Measurements from ENCODE around the gene ARL14EPL. TPM values are rescaled to one million over a fixed set of nuclear protein-coding genes. Genes with fewer than 3 reads are reported as not detected.

The ARL14EPL gene
- total and polyA plus RNA-seq, 2 donors (not counting 3 experiments of a cell fraction or from before 2014, with no cell fraction given): 0.10 to 0.58 TPM

DNA sequence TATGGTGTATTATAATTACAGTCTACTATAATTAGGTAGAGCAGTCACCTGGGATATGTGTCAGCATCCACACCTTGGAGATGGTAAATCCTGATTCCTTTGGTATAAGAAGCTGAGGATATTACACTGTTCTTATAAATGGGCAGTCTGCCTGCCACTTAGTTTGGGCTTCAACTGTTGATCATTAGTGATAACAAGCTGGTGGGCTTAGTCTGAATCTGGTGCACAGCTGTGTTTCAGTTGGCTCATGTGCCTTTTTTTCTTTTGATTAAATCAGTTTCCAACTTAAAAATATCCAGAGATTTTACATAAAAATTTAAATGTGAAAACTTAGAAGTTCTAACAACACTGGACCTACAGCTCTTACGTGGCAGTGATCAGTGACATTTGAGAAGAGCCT, 48.8 kb upstream of the ARL14EPL start:
- FAIRE-seq: no peak
- ChIA-PET CTCF (interaction anchor here (1.2 to 2.0 kb wide), 2 partner anchors 9 to 48 kb away, joined by 3 to 6 read pairs; partner anchors contain the start of gene ARL14EPL), POLR2A (no interaction called here)
- Histone ChIP-seq H3K79me2 (ENCODE audit: control insufficient read depth, insufficient read depth, low read length) (no peaks in the 10 kb centered on the region), H3K27ac (ENCODE audit: insufficient read depth, low read depth, low read length) (no peak overlapping the region), H3K4me3 (replicated peaks in 1 of 3; ENCODE audit: insufficient read depth in 1 of 3, low read depth in 1 of 3, low read length in 3 of 3) (no peak overlapping the region), H2AFZ (ENCODE audit: low read depth, low read length) (no peak overlapping the region), H3K9me1 (replicated peaks; ENCODE audit: control insufficient read depth, extremely low read depth, insufficient read depth, low read length) (no peaks in the 10 kb centered on the region), H3K4me2 (ENCODE audit: insufficient read depth, low read length) (no peak overlapping the region), H3K27me3 (ENCODE audit: control insufficient read depth in 2 of 2, insufficient read depth in 2 of 2, low read length in 2 of 2) (no peaks in the 10 kb centered on the region), H3K9ac (replicated peaks; ENCODE audit: extremely low read depth, insufficient read depth, low read length) (no peak overlapping the region), H3K9me3 (replicated peaks; ENCODE audit: control insufficient read depth, insufficient read depth, low read length) (no peaks in the 10 kb centered on the region), H3K36me3 (ENCODE audit: control insufficient read depth in 2 of 2, extremely low read depth in 1 of 2, insufficient read depth in 2 of 2, low read length in 2 of 2) (no peaks in the 10 kb centered on the region), H4K20me1 (replicated peaks; ENCODE audit: control insufficient read depth, extremely low read depth, insufficient read depth, low read length) (no peaks in the 10 kb centered on the region), H3K4me1 (ENCODE audit: control insufficient read depth, extremely low read depth, insufficient read depth, low read length) (peaks cover 21% of the 10 kb centered on the region)
- BruUV-seq (replicated peaks): no TSS peak
- no peak for DNase-seq (ENCODE audit: low read depth, low spot score)
- TF ChIP-seq POLR2A (IDR thresholded peaks at IDR 0.05; ENCODE audit: low read depth, low read length): no peak
- no peak for TF ChIP-seq JUN (IDR thresholded peaks at IDR 0.05; ENCODE audit: borderline replicate concordance, insufficient read depth, insufficient read length, low read depth)
- TF ChIP-seq POLR2AphosphoS5 (IDR thresholded peaks at IDR 0.05; ENCODE audit: insufficient read depth, low read depth, low read length): no peak
- no peak for TF ChIP-seq MYC (IDR thresholded peaks at IDR 0.05; ENCODE audit: low read depth, low read length)
- TF ChIP-seq, protein P1, sequence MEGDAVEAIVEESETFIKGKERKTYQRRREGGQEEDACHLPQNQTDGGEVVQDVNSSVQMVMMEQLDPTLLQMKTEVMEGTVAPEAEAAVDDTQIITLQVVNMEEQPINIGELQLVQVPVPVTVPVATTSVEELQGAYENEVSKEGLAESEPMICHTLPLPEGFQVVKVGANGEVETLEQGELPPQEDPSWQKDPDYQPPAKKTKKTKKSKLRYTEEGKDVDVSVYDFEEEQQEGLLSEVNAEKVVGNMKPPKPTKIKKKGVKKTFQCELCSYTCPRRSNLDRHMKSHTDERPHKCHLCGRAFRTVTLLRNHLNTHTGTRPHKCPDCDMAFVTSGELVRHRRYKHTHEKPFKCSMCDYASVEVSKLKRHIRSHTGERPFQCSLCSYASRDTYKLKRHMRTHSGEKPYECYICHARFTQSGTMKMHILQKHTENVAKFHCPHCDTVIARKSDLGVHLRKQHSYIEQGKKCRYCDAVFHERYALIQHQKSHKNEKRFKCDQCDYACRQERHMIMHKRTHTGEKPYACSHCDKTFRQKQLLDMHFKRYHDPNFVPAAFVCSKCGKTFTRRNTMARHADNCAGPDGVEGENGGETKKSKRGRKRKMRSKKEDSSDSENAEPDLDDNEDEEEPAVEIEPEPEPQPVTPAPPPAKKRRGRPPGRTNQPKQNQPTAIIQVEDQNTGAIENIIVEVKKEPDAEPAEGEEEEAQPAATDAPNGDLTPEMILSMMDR (IDR thresholded peaks at IDR 0.05; ENCODE audit: extremely low read depth in 1 of 2, insufficient read depth in 1 of 2, low read depth in 1 of 2, low read length in 2 of 2): no peak
- no peak for TF ChIP-seq GATA2 (IDR thresholded peaks at IDR 0.05; ENCODE audit: insufficient read depth, insufficient read length, low read depth, low read length)
- TF ChIP-seq EZH2 (IDR thresholded peaks at IDR 0.05; ENCODE audit: borderline replicate concordance, low read depth, low read length, severe bottlenecking): no peak
- TF ChIP-seq FOS (IDR thresholded peaks at IDR 0.05; ENCODE audit: borderline replicate concordance, insufficient read depth, low read length): no peak
- TF ChIP-seq, protein P2, sequence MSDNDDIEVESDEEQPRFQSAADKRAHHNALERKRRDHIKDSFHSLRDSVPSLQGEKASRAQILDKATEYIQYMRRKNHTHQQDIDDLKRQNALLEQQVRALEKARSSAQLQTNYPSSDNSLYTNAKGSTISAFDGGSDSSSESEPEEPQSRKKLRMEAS (IDR thresholded peaks at IDR 0.05; ENCODE audit: insufficient read depth, insufficient read length): no peak
- intact Hi-C loops (cut with micrococcal nuclease): no loop called here
- dilution Hi-C loops (cut with MboI; ENCODE audit: extremely low pct_ligation_motif_present, low sequenced_read_pairs): no loop called here
